HEK293 (cell line): ENCODE measurements around the gene PYCARD.
A peak's percentile ranks its signal among the peaks of the same experiment; 100 is the strongest.

Experiments used
- ATF2 ChIP-seq: fragments of 450-650 bp; formaldehyde crosslinking; IDR thresholded peaks from 2 replicates; pipeline ENCODE4 v1.5.1; 2016; ENCODE audit warnings: missing biosample characterization, missing genetic modification characterization, low read depth
- GLIS1 ChIP-seq: fragments of 450-650 bp; formaldehyde crosslinking; IDR thresholded peaks from 2 replicates; pipeline ENCODE4 v1.5.1; 2016; ENCODE audit warnings: missing biosample characterization, missing genetic modification characterization
- HOXC10 ChIP-seq: sonication (generic); formaldehyde crosslinking; IDR thresholded peaks from 2 replicates; pipeline ENCODE4 v1.8.1; 2023; ENCODE audit warnings: mild to moderate bottlenecking, missing genetic modification reagents
- KLF17 ChIP-seq: fragments of 450-650 bp; formaldehyde crosslinking; IDR thresholded peaks from 2 replicates; pipeline ENCODE4 v1.5.1; 2016; ENCODE audit warnings: missing biosample characterization, missing genetic modification characterization
- PRDM2 ChIP-seq: fragments of 450-650 bp; formaldehyde crosslinking; IDR thresholded peaks from 2 replicates; pipeline ENCODE4 v1.5.1; 2016; ENCODE audit warnings: missing biosample characterization, missing genetic modification characterization, borderline replicate concordance
- PRDM6 ChIP-seq: fragments of 450-650 bp; formaldehyde crosslinking; IDR thresholded peaks from 2 replicates; pipeline ENCODE4 v1.5.1; 2017; ENCODE audit warnings: missing biosample characterization, missing genetic modification characterization
- YY2 ChIP-seq: fragments of 450-650 bp; formaldehyde crosslinking; IDR thresholded peaks from 2 replicates; pipeline ENCODE4 v1.5.1; 2016; ENCODE audit warnings: missing biosample characterization, missing genetic modification characterization
- ZBTB10 ChIP-seq: fragments of 450-650 bp; formaldehyde crosslinking; IDR thresholded peaks from 2 replicates; pipeline ENCODE4 v1.5.1; 2016; ENCODE audit warnings: missing biosample characterization, missing genetic modification characterization
- ZBTB20 ChIP-seq: fragments of 450-650 bp; formaldehyde crosslinking; IDR thresholded peaks from 2 replicates; pipeline ENCODE4 v1.5.1; 2016; ENCODE audit warnings: missing biosample characterization, missing genetic modification characterization
- ZBTB48 ChIP-seq: fragments of 450-650 bp; formaldehyde crosslinking; IDR thresholded peaks from 2 replicates; pipeline ENCODE4 v1.5.1; 2016; ENCODE audit warnings: missing biosample characterization, missing genetic modification characterization
- ZBTB49 ChIP-seq: fragments of 450-650 bp; formaldehyde crosslinking; IDR thresholded peaks from 2 replicates; pipeline ENCODE4 v1.5.1; 2016; ENCODE audit warnings: missing biosample characterization, missing genetic modification characterization, low read depth
- ZFP69B ChIP-seq: fragments of 450-650 bp; formaldehyde crosslinking; IDR thresholded peaks from 2 replicates; pipeline ENCODE4 v1.5.1; 2016; ENCODE audit warnings: missing biosample characterization, missing genetic modification characterization
- ZNF121 ChIP-seq: fragments of 450-650 bp; formaldehyde crosslinking; IDR thresholded peaks from 2 replicates; pipeline ENCODE4 v1.5.1; 2016; ENCODE audit warnings: missing biosample characterization, missing genetic modification characterization
- ZNF202 ChIP-seq: fragments of 450-650 bp; formaldehyde crosslinking; IDR thresholded peaks from 2 replicates; pipeline ENCODE4 v1.5.1; 2016; ENCODE audit warnings: missing biosample characterization, missing genetic modification characterization, borderline replicate concordance
- ZNF221 ChIP-seq: fragments of 450-650 bp; formaldehyde crosslinking; IDR thresholded peaks from 2 replicates; pipeline ENCODE4 v1.5.1; 2017; ENCODE audit warnings: missing biosample characterization, missing genetic modification characterization, borderline replicate concordance
- ZNF26 ChIP-seq: fragments of 450-650 bp; formaldehyde crosslinking; IDR thresholded peaks from 2 replicates; pipeline ENCODE4 v1.5.1; 2016; ENCODE audit warnings: missing biosample characterization, missing genetic modification characterization
- ZNF514 ChIP-seq: fragments of 450-650 bp; formaldehyde crosslinking; IDR thresholded peaks from 2 replicates; pipeline ENCODE4 v1.5.1; 2016; ENCODE audit warnings: missing biosample characterization, missing genetic modification characterization
- ZNF530 ChIP-seq: fragments of 450-650 bp; formaldehyde crosslinking; IDR thresholded peaks from 2 replicates; pipeline ENCODE4 v1.5.1; 2016; ENCODE audit warnings: low read depth, missing biosample characterization, missing genetic modification characterization
- ZNF558 ChIP-seq: fragments of 450-650 bp; formaldehyde crosslinking; IDR thresholded peaks from 2 replicates; pipeline ENCODE4 v1.5.1; 2016; ENCODE audit warnings: missing biosample characterization, missing genetic modification characterization
- ZNF571 ChIP-seq: fragments of 450-650 bp; formaldehyde crosslinking; IDR thresholded peaks from 2 replicates; pipeline ENCODE4 v1.5.0; 2017; ENCODE audit warnings: missing biosample characterization, missing genetic modification characterization
- ZNF610 ChIP-seq: fragments of 450-650 bp; formaldehyde crosslinking; IDR thresholded peaks from 2 replicates; pipeline ENCODE4 v1.5.1; 2016; ENCODE audit warnings: missing biosample characterization, missing genetic modification characterization, borderline replicate concordance
- ZNF658 ChIP-seq: fragments of 450-650 bp; formaldehyde crosslinking; IDR thresholded peaks from 2 replicates; pipeline ENCODE4; 2016; ENCODE audit warnings: missing biosample characterization, missing genetic modification characterization
- ZNF792 ChIP-seq: fragments of 450-650 bp; formaldehyde crosslinking; IDR thresholded peaks from 2 replicates; pipeline ENCODE4 v1.5.1; 2016; ENCODE audit warnings: missing biosample characterization, missing genetic modification characterization

The PYCARD gene

GRCh38 chr16:31179219-31179746 is 23.3 kb downstream of the PYCARD start (continued):
- TF ChIP-seq PRDM2 (tag by site-specific recombination) (no peak), ZBTB49 (tag by site-specific recombination) (no peak), ZNF571 (tag by site-specific recombination) (no peak), YY2 (tag by site-specific recombination) (no peak), ZNF202 (tag by site-specific recombination) (no peak), ZNF514 (tag by site-specific recombination) (no peak), ZFP69B (tag by site-specific recombination) (0 out of 2 replicates have a peak, but pooled peaks have one; percentile 93), ZBTB10 (0 out of 2 replicates have a peak, but pooled peaks have one; percentile 42), PRDM6 (tag by site-specific recombination) (no peak), ZNF26 (tag by site-specific recombination) (no peak), ATF2 (tag by site-specific recombination) (no peak), ZNF558 (tag by site-specific recombination) (no peak), ZNF658 (tag by site-specific recombination) (no peak), ZNF221 (tag by site-specific recombination) (no peak), ZNF121 (tag by site-specific recombination) (peak; percentile 17; the same call in 1 of the 2 replicates), KLF17 (tag by site-specific recombination) (no peak), GLIS1 (tag by site-specific recombination) (no peak), ZNF530 (tag by site-specific recombination) (no peak), ZNF610 (tag by site-specific recombination) (no peak), HOXC10 (CRISPR knock-in tag) (no peak), ZBTB48 (tag by site-specific recombination) (peak; percentile 39; the same call in 1 of the 2 replicates), ZBTB20 (tag by site-specific recombination) (peak; percentile 97), ZNF792 (no peak)
